NCI-H460 (cell line): ENCODE data around the gene ITIH4. TPM values are rescaled to one million over a fixed set of nuclear protein-coding genes. Genes with fewer than 3 reads are reported as not detected.

Experiments
- DNase-seq: peaks from one replicate; pipeline ENCODE4 v3.0.0-alpha.2; 2016; ENCODE audit warnings: low read depth; ENCODE audit errors: extremely low read depth
- total RNA-seq: library from RNA; depleted of rRNA; stranded (reverse); fragments of >200 nt; shearing (Covaris generic); gene quantifications from 2 replicates; pipeline ENCODE4 v1.2.3, GENCODE V29; 2014

The ITIH4 gene
- total RNA-seq, 1 experiment from 2014 or later = 1.7 TPM

GRCh38 chr3:52805270-52806039 lies 25.0 kb downstream of the ITIH4 start:
- DNase-seq = no peak

- no peak for DNase-seq
Measured at GRCh38 chr3:52801839-52802238, 28.6 kb downstream of the ITIH4 start.

DNA sequence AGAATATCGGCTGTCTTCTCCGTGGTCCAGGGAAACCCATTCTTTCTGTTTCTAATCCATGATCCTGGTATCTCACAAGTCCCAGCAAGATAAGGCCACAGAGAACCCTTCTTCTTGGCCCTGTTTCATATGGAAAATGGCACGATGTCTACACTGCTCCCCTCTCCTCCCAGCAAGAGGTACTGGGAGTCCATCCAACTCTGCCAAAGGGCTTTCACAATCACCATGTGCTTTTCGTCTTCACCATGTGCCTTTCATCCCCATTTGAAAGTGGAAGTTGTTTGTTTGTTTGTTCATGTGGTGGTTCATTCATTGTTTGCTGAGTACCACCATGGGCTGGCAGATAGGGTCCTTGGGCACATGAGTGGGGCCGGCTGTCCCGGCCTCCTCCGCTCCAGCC lies 30.4 kb downstream of the ITIH4 start:
- DNase-seq = no peak

- no peak for DNase-seq
Measured at GRCh38 chr3:52798978-52799476, 31.4 kb downstream of the ITIH4 start.

GRCh38 chr3:52798376-52798977 lies 32.0 kb downstream of the ITIH4 start:
- no peak for DNase-seq

DNA sequence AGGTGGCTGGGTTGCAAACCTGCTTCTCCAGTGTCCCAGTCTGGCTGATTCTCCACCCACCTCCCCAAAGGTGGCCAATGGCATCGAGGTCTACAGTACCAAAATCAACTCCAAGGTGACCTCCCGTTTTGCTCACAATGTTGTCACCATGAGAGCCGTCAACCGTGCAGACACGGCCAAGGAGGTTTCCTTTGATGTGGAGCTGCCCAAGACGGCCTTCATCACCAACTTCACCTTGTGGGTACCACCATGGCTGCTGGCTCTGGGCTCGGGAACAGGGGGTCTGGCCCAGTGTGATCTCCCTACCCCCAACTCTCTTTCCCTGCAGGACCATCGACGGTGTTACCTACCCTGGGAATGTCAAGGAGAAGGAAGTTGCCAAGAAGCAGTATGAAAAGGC lies 34.1 kb downstream of the ITIH4 start:
- no peak for DNase-seq

DNA sequence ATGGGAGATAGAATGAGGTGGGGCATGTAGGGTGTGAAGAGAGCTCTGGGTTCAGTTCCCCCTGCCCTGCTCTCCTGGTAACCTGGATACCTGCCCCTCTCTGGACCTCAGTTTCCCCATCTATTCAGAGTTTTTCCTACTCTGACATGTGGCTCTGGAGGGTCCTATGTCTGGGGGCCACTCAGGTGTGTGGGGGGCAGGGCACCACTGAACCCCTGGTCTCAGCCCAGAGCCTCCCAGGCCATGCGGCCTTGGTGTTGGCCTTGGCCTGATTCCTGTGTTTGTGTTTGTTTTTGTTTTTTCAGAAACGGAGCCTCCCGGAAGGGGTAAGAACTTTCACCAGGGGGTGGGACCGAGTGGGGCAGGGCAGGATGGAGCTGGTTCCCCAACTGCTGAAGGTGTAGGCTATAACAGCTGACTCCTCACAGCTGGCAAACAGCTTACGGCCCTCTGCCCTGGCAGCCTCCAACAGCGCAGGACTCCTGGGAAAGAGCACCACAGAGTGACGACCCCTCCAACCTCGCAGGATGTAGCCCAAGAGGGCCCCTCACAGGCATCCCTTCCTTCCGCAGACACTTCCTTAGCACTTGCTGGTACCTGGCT lies 35.1 kb downstream of the ITIH4 start:
- no peak for DNase-seq

GRCh38 chr3:52794612-52795099 lies 35.8 kb downstream of the ITIH4 start, which contains the start of gene ITIH3:
Gene ITIH3, plus strand, starts transcription at chr3:52794796. Its CDS starts 8 bp downstream, at chr3:52794804.
- no peak for DNase-seq

- no peak for DNase-seq
Measured at GRCh38 chr3:52793702-52794611, 36.5 kb downstream of the ITIH4 start.

DNA sequence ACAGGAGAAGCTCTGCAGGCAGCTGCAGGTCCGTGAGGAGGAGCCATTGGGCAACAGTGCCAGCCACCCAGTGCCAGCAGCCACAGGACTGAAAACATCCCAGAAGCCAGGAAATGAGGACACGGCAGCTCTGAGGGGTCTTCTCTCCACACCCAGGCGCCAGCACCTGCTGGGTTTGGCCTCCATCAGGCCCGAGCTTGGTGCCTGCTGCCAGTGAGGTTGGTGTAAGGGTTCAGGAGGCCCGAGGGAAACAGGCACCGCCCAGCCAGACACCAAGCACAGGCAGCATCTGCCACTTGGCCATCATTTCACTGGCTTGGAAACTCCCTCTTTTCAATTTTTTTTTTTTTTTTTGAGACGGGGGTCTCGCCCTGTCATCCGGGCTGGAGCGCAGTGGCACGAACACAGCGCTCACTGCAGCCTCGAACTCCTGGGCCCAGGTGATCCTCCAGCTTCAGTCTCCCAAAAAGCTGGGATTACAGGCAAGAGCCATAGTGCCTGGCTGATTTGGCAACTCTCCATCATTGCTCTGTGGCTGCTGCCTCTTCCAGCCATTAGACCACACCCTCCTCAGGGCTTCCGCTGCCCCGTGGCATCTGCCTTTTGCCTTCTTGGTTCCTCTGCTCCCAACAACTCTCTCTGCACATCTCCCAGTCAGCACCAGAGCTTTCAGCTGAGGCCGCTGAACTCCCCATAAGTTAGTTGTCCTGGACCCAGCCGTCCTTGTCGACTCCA lies 37.3 kb downstream of the ITIH4 start:
- no peak for DNase-seq

- DNase-seq = no peak
Measured at GRCh38 chr3:52792413-52792812, 38.1 kb downstream of the ITIH4 start.

DNA sequence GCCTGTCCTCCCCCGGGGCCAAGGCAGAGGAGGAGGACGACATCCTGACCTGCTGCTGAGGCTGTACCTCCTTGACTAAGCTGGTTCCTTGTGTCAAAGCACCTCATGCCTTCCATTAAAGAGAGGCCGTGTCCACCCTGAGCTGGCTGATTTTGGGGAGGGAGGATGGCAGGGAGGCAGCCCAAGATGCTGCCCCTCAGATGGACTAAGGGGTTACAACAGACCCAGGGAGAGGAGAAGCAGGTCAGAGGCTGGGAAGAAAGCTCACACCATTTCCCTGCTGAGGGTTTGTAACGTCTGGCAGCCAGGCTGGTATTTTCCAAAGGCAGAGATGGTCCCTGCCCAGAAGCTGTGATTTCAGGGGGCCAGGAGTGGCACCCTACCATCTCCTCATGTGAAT lies 38.5 kb downstream of the ITIH4 start:
- DNase-seq = no peak

- DNase-seq = no peak
Measured at GRCh38 chr3:52791366-52791765, 39.1 kb downstream of the ITIH4 start.

DNA sequence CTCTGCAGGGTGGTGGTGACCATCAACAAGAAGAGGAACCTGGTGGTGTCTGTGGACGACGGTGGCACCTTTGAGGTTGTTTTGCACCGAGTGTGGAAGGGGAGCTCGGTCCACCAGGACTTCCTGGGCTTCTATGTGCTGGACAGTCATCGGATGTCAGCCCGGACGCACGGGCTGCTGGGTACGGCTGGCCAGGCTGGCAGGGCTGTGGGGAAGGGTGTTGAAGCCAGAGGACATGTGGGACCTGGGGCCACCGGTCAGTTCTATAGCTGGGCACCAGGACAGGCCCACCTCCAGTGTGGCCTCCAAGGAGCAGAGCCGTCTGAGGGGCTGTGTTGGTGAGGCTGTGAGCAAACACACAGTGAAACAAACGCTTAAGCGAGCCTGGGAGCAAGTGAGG lies 39.7 kb downstream of the ITIH4 start:
- DNase-seq = no peak

DNA sequence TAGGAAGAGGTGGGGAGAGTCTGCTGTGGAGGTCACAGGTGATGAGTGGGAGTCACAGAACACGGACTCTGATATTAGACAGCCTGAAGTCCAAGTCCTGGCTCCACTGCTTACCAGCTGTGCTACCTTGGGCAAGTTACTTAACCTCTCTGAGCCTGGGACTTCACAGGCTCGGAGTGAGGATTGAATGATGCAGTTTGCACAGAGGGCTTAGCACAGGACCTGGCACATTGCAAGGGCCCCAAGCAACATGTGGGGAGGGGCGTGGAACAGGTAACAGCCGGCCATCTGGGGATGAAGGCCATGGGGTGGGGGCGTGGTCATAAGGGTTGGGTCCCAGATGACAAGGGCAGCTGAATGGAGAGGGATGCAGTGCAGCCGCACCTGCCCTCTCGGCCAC lies 40.1 kb downstream of the ITIH4 start:
- no peak for DNase-seq

GRCh38 chr3:52789746-52790040 lies 40.8 kb downstream of the ITIH4 start:
- DNase-seq = no peak

DNA sequence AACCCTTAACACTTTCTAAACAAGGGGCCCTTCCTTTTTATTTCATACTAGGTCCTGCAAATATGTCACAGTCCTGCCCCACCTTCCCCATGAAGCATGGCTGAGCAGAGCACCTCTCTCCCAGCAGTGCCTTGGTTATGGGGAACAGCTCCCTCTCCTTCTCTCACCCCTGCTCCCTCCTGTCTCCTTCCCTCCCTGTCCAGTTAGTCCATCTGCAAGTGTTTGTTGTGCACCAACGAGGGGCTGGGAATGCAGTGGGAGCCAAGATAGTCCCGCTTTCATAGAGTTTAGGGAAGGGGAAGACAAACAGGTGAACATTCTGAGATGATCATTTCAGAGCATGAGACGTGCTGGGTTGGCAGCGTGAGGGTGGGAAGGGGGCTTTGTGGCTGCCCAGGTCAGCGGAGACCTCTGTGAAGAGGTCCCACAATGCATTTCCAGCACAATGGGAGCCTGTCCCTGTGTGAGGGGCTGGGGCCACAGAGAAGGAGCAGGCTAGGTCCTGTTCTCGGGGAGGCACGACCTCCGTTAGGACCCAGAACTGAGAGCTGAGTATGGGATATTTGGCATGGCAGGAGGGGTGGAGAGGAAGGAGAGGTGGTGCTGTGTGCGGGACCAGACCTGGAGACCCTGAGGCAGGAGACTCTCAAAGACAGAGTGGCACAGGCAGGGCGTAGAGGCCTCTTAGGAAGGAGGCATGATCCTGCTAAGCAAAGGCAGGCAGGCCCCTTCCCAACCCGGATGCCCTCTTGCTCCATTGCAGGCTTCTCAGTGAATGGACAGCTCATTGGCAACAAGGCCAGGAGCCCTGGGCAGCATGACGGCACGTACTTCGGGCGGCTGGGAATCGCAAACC lies 41.4 kb downstream of the ITIH4 start:
- DNase-seq = no peak

- DNase-seq = no peak
Measured at GRCh38 chr3:52787672-52788625, 42.5 kb downstream of the ITIH4 start.
